Esophagus squamous epithelium (tissue), 4 donors: ENCODE measurements around the gene PHACTR2.

Experiments used
- POLR2A ChIP-seq, 4 donors: fragments of 450-650 bp; IDR thresholded peaks; one replicate each; pipeline ENCODE4 v1.6.1; 2017; ENCODE audit warnings: antibody characterized with exemption in 4 of 4, mild to moderate bottlenecking in 4 of 4, moderate library complexity in 3 of 4
- TF ChIP-seq, protein P1 (sequence below), 6 experiments: fragments of 450-650 bp in 4 of 6; fragments of 200-600 bp in 2 of 6; sonication (generic) in 2 of 6; IDR thresholded peaks; one replicate each; pipeline ENCODE4 v1.5.1; 2016 to 2019; ENCODE audit warnings: antibody characterized with exemption in 6 of 6, mild to moderate bottlenecking in 4 of 6, moderate library complexity in 4 of 6

DNA sequence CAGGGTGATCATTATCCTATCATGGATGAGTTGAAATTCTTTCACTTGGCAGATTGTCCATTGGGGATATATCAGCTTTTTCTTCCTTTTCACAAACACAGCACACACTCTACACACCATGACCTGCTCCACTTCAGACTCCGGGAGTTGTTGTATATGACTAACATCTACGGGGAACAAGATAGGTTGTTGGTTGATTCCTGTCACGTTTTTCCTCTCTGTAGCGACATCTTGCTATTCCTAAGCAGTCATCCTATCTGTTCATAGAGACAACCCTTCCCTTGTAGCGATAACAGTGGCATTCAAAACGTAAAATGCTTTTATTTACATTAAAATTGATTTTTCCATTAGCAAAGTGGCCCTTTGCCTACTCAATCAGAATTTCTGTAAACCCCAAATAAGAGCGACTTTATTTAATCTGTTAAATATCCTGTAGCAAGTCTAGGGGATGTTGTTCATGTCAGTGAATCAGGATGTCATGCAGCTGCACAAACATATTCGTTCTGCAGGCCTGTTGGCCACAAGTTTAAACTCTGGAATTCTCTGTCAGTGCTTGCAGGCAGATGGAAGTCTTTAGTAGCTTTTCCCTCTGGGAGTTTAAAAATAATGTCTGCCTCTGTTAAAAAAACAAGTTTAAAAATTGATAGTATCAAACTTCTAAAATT is 23.1 kb downstream of the PHACTR2 start:
- TF ChIP-seq, protein P1, sequence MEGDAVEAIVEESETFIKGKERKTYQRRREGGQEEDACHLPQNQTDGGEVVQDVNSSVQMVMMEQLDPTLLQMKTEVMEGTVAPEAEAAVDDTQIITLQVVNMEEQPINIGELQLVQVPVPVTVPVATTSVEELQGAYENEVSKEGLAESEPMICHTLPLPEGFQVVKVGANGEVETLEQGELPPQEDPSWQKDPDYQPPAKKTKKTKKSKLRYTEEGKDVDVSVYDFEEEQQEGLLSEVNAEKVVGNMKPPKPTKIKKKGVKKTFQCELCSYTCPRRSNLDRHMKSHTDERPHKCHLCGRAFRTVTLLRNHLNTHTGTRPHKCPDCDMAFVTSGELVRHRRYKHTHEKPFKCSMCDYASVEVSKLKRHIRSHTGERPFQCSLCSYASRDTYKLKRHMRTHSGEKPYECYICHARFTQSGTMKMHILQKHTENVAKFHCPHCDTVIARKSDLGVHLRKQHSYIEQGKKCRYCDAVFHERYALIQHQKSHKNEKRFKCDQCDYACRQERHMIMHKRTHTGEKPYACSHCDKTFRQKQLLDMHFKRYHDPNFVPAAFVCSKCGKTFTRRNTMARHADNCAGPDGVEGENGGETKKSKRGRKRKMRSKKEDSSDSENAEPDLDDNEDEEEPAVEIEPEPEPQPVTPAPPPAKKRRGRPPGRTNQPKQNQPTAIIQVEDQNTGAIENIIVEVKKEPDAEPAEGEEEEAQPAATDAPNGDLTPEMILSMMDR (IDR thresholded peaks at IDR 0.05): no peak
- TF ChIP-seq POLR2A (IDR thresholded peaks at IDR 0.05): no peak
